ENCODE measurements around the gene EPHA3. TPM values are rescaled to one million over a fixed set of nuclear protein-coding genes. Genes with fewer than 3 reads are reported as not detected.
A peak's percentile ranks its signal among the peaks of the same experiment; 100 is the strongest.

The EPHA3 gene
- 1.7 and 2.6 TPM in 2 replicates for total RNA-seq (2013; cell fraction: nucleolus; rRNA removed)
- total RNA-seq (2014; rRNA removed) (0.06 and 0.11 TPM in 2 replicates), total RNA-seq (2014; rRNA removed; fragmentation: Illumina TruSeq; extraction: Trizol) (0.09 TPM in 2 replicates), total RNA-seq (2021) (0.05 and 0.11 TPM in 2 replicates), polyA plus RNA-seq (2011; rRNA removed) (39.0 and 49.1 TPM in 2 replicates), polyA plus RNA-seq (2014; fragmentation: Illumina TruSeq; extraction: Trizol) (0.03 and 0.14 TPM in 2 replicates), polyA plus RNA-seq (2014; fragmentation: Nextera tagmentation; extraction: Ambion mirVana) (not detected), polyA plus RNA-seq (2014; rRNA removed) (0.05 and 0.08 TPM in 2 replicates), polyA plus RNA-seq (2016; fragmentation: Nextera tagmentation; extraction: Ambion mirVana) (not detected), polyA minus RNA-seq (2011; rRNA and poly(A)+ RNA removed) (134 and 167 TPM in 2 replicates), Bru-seq, nascent RNA (percentile 7 among the genes with signal in this experiment), BruChase-seq, experiment 1, labeled RNA remaining after a 6-hour chase (percentile 3 among the genes with signal in this experiment), BruChase-seq, experiment 2, labeled RNA remaining after a 2-hour chase (percentile 4 among the genes with signal in this experiment)
- polyA plus RNA-seq (2011; ENCODE audit: low read depth): not detected
- 18.7 and 19.4 TPM in 2 replicates for polyA plus RNA-seq (2011; cell fraction: cytosol; rRNA removed)
- polyA plus RNA-seq (2011; cell fraction: nucleus; rRNA removed): 26.1 and 30.2 TPM in 2 replicates
- polyA plus RNA-seq (2012): not detected in 2 replicates
- polyA minus RNA-seq (2011; cell fraction: cytosol; rRNA and poly(A)+ RNA removed): 22.5 and 26.8 TPM in 2 replicates
- polyA minus RNA-seq (2011; cell fraction: nucleus; rRNA and poly(A)+ RNA removed): 97.9 and 123 TPM in 2 replicates
- long read RNA-seq, experiment 1, full-length matches to known transcripts: 2 of 4 reads
- long read RNA-seq, experiment 1, partial matches to known transcripts: 0 of 4 reads
- long read RNA-seq, experiment 1, other reads (novel, unspliced or antisense): 2 of 4 reads
- long read RNA-seq, experiment 2, full-length matches to known transcripts: 1 of 18 reads
- long read RNA-seq, experiment 2, partial matches to known transcripts: 6 of 18 reads
- long read RNA-seq, experiment 2, other reads (novel, unspliced or antisense): 11 of 18 reads

- FAIRE-seq (no peak), DNase-seq (ENCODE audit: low read depth, low spot score) (no peak), ATAC-seq (peak; percentile 96)
- Histone ChIP-seq H3K36me3 (ENCODE audit: control insufficient read depth in 2 of 2, insufficient read depth in 2 of 2, low read length in 1 of 2) (no peaks in the 10 kb centered on the region), H3K4me3 (no peak within 1 kb of the TSS; the same call in 1 of the 2 replicates), H3K9ac (ENCODE audit: control insufficient read depth, insufficient read depth, low read length) (no peak within 1 kb of the TSS), H4K20me1 (ENCODE audit: control insufficient read depth, insufficient read depth) (no peaks in the 10 kb centered on the region), H3K4me2 (ENCODE audit: control insufficient read depth, insufficient read depth) (peak within 1 kb of the TSS; percentile 89), H3K4me1 (ENCODE audit: control insufficient read depth, insufficient read depth, low read length) (no peaks in the 10 kb centered on the region; the same call in 1 of the 2 replicates), H3K27ac (ENCODE audit: control insufficient read depth, insufficient read depth) (no peak within 1 kb of the TSS), H2AFZ (ENCODE audit: control insufficient read depth, low read depth, low read length) (peak within 1 kb of the TSS; percentile 89), H3K9me3 (replicated peaks; ENCODE audit: control insufficient read depth, insufficient read depth, low read length) (no peaks in the 10 kb centered on the region), H3K27me3 (replicated peaks in 1 of 2; ENCODE audit: control insufficient read depth in 2 of 2, insufficient read depth in 2 of 2, low read length in 1 of 2) (peaks cover 0 to 2% of the 10 kb centered on the region in 2 experiments; a peak in 1 of 4 replicates), H3K79me2 (ENCODE audit: control insufficient read depth, insufficient read depth, low read length) (no peaks in the 10 kb centered on the region)
- intact Hi-C loops (cut with micrococcal nuclease; ENCODE audit: unreplicated experiment) (loop anchor here (10.0 kb wide), 1 partner anchor 987 kb away; no protein-coding TSS in a partner anchor), in situ Hi-C loops (cut with MboI) (no loop called here)
- ChIA-PET CTCF (no interaction called here), SMC1A (ENCODE audit: uncharacterized antibody, unreplicated experiment) (no interaction called here), POLR2A (no interaction called here), RAD21 (ENCODE audit: unreplicated experiment) (interaction anchor here (0.8 to 1.7 kb wide), 2 partner anchors 14 to 888 kb away, joined by 3 to 6 read pairs; no protein-coding TSS in a partner anchor)
- no TSS peak for BruUV-seq (replicated peaks)
- WGBS (ENCODE audit: insufficient coverage, insufficient replicate concordance, low lambda C conversion rate, missing lambda C conversion rate): 3% methylated on average over 32 of the region's 32 CpGs
- TF ChIP-seq FOXM1 (IDR thresholded peaks at IDR 0.05; ENCODE audit: low read depth, low read length): no peak
- no peak for TF ChIP-seq PAX8 (IDR thresholded peaks at IDR 0.05)
- peak; percentile 73; the same call in 1 of the 2 replicates for TF ChIP-seq TCF12 (IDR thresholded peaks at IDR 0.05; ENCODE audit: low read depth, low read length)
- no peak for TF ChIP-seq NFYA (IDR thresholded peaks at IDR 0.05; ENCODE audit: borderline replicate concordance, low read depth, low read length)
- TF ChIP-seq CBFB (IDR thresholded peaks at IDR 0.05; ENCODE audit: low read depth): no peak
- no peak for TF ChIP-seq SMAD5 (IDR thresholded peaks at IDR 0.05; ENCODE audit: low read depth)
- TF ChIP-seq PAX5 (IDR thresholded peaks at IDR 0.05; ENCODE audit: borderline replicate concordance, low read depth, low read length): peak; percentile 89; the same call in 1 of the 2 replicates
- no peak for TF ChIP-seq EP300 (IDR thresholded peaks at IDR 0.05; ENCODE audit: borderline replicate concordance in 1 of 2, control insufficient read depth in 1 of 2, low read depth in 2 of 2, low read length in 2 of 2)
- TF ChIP-seq PBX3 (IDR thresholded peaks at IDR 0.05; ENCODE audit: insufficient replicate concordance, low read depth, low read length): no peak
- no peak for TF ChIP-seq MXI1 (IDR thresholded peaks at IDR 0.05; ENCODE audit: low read depth, low read length)
- no peak for TF ChIP-seq TBL1XR1 (IDR thresholded peaks at IDR 0.05; ENCODE audit: low read depth, low read length)
- TF ChIP-seq IRF5 (IDR thresholded peaks at IDR 0.05; ENCODE audit: borderline replicate concordance): no peak
- no peak for TF ChIP-seq JUNB (IDR thresholded peaks at IDR 0.05)
- no peak for TF ChIP-seq ATF7 (IDR thresholded peaks at IDR 0.05; ENCODE audit: low read depth)
- TF ChIP-seq ASH2L (IDR thresholded peaks at IDR 0.05; ENCODE audit: borderline replicate concordance, low read depth): no peak
- TF ChIP-seq NR2C1 (IDR thresholded peaks at IDR 0.05): no peak
Observed at GRCh38 chr3:89107461-89108290, at the start of gene EPHA3. EPHA3 (plus strand) TSS chr3:89107621; CDS start chr3:89107749, 128 bp downstream.

Measured in GM12878 (cell line).